ENCODE measurements around the gene WTIP. TPM values are rescaled to one million over a fixed set of nuclear protein-coding genes. Genes with fewer than 3 reads are reported as not detected.
"Not testable (repeated sequence)": the region's sequence is repeated elsewhere in the genome, so short reads cannot be mapped to it uniquely, and the experiment has no call there.

The WTIP gene
- total RNA-seq, 2 donors from 2014 or later, result 22.9 to 40.8 TPM

DNA sequence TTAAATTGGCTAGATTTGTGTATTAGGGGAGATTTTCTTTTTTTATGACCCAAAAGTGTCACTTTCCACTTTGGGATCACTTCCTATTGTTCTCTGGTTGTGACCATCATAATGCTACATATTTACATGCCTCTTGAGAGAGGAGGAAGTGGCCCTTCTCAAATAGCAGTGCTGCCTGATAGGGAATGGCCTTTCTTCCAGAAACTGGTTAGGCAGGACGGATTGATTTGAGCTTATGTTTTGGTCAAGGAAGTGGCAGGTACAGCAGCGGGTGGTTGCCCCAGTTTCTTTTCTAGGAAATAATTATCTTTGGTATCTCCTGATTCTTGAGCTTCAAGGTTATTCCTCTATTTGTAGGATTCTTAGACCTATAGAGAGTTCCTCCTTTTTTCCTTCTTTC lies 21.9 kb upstream of the WTIP start:
- intact Hi-C loops (cut with DNase I), result no loop called here
- Histone ChIP-seq H3K9me3 (no peaks in the 10 kb centered on the region), H3K36me3 (peaks cover 0 to 4% of the 10 kb centered on the region in 2 donors), H3K27me3 (replicated peaks; ENCODE audit: insufficient read depth) (no peaks in the 10 kb centered on the region), H3K4me3 (no peak overlapping the region), H3K27ac (peak overlapping the region in 1 of 2 donors; percentile 31), H3K4me1 (replicated peaks) (no peaks in the 10 kb centered on the region)
- TF ChIP-seq POLR2AphosphoS5 (IDR thresholded peaks at IDR 0.05), result peak; percentile 47
- TF ChIP-seq POLR2A (IDR thresholded peaks at IDR 0.05), result no peak
- TF ChIP-seq, protein P1, sequence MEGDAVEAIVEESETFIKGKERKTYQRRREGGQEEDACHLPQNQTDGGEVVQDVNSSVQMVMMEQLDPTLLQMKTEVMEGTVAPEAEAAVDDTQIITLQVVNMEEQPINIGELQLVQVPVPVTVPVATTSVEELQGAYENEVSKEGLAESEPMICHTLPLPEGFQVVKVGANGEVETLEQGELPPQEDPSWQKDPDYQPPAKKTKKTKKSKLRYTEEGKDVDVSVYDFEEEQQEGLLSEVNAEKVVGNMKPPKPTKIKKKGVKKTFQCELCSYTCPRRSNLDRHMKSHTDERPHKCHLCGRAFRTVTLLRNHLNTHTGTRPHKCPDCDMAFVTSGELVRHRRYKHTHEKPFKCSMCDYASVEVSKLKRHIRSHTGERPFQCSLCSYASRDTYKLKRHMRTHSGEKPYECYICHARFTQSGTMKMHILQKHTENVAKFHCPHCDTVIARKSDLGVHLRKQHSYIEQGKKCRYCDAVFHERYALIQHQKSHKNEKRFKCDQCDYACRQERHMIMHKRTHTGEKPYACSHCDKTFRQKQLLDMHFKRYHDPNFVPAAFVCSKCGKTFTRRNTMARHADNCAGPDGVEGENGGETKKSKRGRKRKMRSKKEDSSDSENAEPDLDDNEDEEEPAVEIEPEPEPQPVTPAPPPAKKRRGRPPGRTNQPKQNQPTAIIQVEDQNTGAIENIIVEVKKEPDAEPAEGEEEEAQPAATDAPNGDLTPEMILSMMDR (IDR thresholded peaks at IDR 0.05), result no peak
- peak; percentile 38 for DNase-seq (ENCODE audit: low spot score)
- WGBS, result 51% methylated on average over 2 of the region's 2 CpGs

DNA sequence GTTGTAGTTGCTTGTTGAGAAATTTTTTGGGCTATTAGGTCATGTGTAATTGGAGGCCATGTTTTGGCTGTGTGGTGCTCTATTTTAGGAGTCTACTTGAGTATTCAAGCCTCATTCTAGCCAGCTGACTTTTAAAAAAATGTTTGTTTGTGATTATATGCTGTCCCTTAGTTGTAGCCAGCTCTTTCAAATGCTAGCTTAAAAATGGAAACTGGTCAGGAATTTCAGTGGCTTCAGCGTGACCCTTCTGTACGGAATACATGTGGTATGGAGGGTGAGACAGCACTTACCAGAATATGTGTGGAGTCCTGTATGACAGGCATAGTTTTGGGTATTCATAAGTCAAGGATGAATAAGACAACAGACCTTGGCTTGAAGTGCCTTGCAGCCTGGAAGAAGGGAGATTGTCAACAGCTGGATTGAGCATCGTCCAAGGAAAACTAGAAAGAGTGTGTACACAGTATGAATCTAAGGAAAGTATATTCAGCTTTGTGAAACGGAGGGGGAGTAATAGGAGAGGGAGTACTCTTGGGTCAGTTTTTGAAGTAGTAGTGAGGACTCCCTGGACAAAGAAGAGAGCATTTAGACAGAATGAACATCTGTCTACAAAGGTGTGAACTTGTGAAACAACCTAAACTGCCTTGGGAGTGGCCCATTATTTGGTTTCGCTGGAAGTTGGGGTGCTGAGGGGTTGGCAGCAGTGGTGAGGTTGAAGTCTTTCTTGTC lies 20.0 kb upstream of the WTIP start:
- TF ChIP-seq POLR2A (IDR thresholded peaks at IDR 0.05) (no peak), POLR2AphosphoS5 (IDR thresholded peaks at IDR 0.05) (no peak)
- TF ChIP-seq, protein P1 (IDR thresholded peaks at IDR 0.05), result no peak
- no peaks in the 10 kb centered on the region for H3K27me3 ChIP-seq (replicated peaks; ENCODE audit: insufficient read depth)
- H3K4me3 ChIP-seq, result no peak overlapping the region
- H3K36me3 ChIP-seq, result no peaks in the 10 kb centered on the region
- DNase-seq (ENCODE audit: low spot score), result no peak
- intact Hi-C loops (cut with DNase I), result no loop called here
- no peaks in the 10 kb centered on the region for H3K9me3 ChIP-seq
- no peak overlapping the region for H3K27ac ChIP-seq
- no peaks in the 10 kb centered on the region for H3K4me1 ChIP-seq (replicated peaks)
- 77% methylated on average over 5 of the region's 5 CpGs for WGBS

DNA sequence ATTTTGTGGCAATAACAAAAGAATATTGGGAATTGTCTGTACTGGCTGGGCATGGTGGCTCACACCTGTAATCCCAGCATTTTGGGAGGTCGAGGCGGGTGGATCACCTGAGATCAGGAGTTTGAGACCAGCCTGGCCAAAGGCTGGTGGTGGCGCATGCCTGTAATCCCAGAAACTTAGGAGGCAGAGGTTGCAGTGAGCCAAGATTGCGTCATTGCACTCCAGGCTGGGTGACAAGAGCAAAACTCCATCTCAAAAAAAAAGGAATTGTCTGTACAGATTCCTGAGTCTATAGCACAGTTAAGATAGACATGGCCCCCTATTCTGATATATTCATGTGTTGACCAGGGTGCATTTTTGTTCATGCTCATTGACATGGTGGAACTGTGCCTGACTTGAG lies 16.8 kb upstream of the WTIP start:
- H3K27ac ChIP-seq; DNase-seq (ENCODE audit: low spot score); H3K4me1 ChIP-seq (replicated peaks); H3K4me3 ChIP-seq; intact Hi-C loops (cut with DNase I); H3K9me3 ChIP-seq; H3K27me3 ChIP-seq (replicated peaks; ENCODE audit: insufficient read depth): not testable (repeated sequence)
- H3K36me3 ChIP-seq, result peaks cover 0 to 12% of the 10 kb centered on the region in 2 donors
- 96% methylated on average over 4 of the region's 4 CpGs for WGBS

DNA sequence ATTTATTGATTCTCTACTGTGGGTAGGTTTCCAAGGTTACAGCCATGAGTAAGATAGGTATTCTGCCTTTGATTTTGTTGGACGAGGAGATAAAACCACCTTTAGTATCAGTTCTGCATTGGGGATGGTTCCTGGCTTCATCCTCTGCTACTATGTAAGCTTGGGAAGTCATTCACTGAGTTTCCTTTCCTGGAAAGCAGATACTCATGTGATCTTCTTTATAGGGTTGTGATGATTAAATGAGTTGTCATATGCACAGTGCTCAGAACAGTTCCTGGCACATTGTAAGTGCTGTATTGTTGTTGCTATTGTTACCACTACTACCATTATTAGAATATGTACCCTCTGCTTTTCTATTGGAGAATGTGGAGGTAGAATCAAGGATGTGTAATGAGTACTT lies 13.1 kb upstream of the WTIP start:
- 74% methylated on average over 1 of the region's 1 CpG for whole genome bisulfite sequencing
- no peaks in the 10 kb centered on the region for H3K27me3 ChIP-seq (replicated peaks; ENCODE audit: insufficient read depth)
- no peaks in the 10 kb centered on the region for H3K4me1 ChIP-seq (replicated peaks)
- no peak overlapping the region for H3K4me3 ChIP-seq
- H3K27ac ChIP-seq, result no peak overlapping the region
- TF ChIP-seq, protein P1 (IDR thresholded peaks at IDR 0.05), result no peak
- TF ChIP-seq POLR2A (IDR thresholded peaks at IDR 0.05) (no peak), POLR2AphosphoS5 (IDR thresholded peaks at IDR 0.05) (no peak)
- DNase-seq (ENCODE audit: low spot score), result no peak
- H3K36me3 ChIP-seq, result peaks cover 0 to 12% of the 10 kb centered on the region in 2 donors
- intact Hi-C loops (cut with DNase I), result no loop called here
- H3K9me3 ChIP-seq, result no peaks in the 10 kb centered on the region

DNA sequence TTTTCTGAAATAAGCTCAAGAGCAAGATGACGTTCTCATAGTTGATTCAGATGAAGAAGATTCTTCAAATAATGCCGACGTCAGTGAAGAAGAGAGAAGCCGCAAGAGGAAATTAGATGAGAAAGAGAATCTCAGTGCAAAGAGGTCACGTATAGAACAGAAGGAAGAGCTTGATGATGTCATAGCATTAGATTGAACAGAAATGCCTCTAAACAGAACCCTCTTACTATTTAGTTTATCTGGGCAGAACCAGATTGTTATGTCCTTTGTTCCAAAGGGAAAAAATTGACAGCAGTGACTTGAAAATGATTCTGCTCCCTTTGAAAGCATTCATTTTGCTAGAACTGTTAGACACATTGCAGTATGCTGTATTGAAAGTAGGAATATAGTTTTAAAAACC lies 12.5 kb upstream of the WTIP start:
- H3K27me3 ChIP-seq (replicated peaks; ENCODE audit: insufficient read depth); H3K27ac ChIP-seq; H3K9me3 ChIP-seq; H3K4me3 ChIP-seq; H3K4me1 ChIP-seq (replicated peaks); intact Hi-C loops (cut with DNase I); DNase-seq (ENCODE audit: low spot score): not testable (repeated sequence)
- WGBS, result 88% methylated on average over 5 of the region's 5 CpGs
- H3K36me3 ChIP-seq, result peaks cover 0 to 12% of the 10 kb centered on the region in 2 donors
